Uterus (tissue), 4 donors: ENCODE measurements around the gene CACNA1A. TPM values are rescaled to one million over a fixed set of nuclear protein-coding genes. Genes with fewer than 3 reads are reported as not detected.

Experiments
- DNase-seq, 2 donors: peaks; one replicate each; pipeline ENCODE4 v3.0.0-alpha.2; 2019 to 2020
- H3K27ac ChIP-seq, 2 donors: fragments of 200-600 bp; sonication (generic); 1 replicate in 1 of 2; 2 replicates in 1 of 2; pipeline ENCODE4 v1.5.1; 2016 to 2018
- H3K27me3 ChIP-seq, 2 donors: fragments of 200-600 bp; sonication (generic); one replicate each; pipeline ENCODE4 v1.5.1; 2018 to 2019; ENCODE audit warnings: control low read depth in 1 of 2
- H3K36me3 ChIP-seq, 2 donors: fragments of 200-600 bp; sonication (generic); one replicate each; pipeline ENCODE4 v1.5.1; 2019; ENCODE audit warnings: control low read depth in 1 of 2
- H3K4me1 ChIP-seq, 2 donors: fragments of 200-600 bp; sonication (generic); one replicate each; pipeline ENCODE4 v1.5.1; 2018 to 2019; ENCODE audit warnings: control low read depth in 1 of 2
- H3K4me3 ChIP-seq, 2 donors: fragments of 200-600 bp; sonication (generic); 1 replicate in 1 of 2; 2 replicates in 1 of 2; pipeline ENCODE4 v1.5.1; 2018 to 2019; ENCODE audit warnings: mild to moderate bottlenecking in 1 of 2
- H3K9me3 ChIP-seq, 2 donors: fragments of 200-600 bp; sonication (generic); one replicate each; pipeline ENCODE4 v1.5.1; 2019; ENCODE audit warnings: control low read depth in 1 of 2
- CTCF ChIP-seq, 4 experiments: fragments of 200-600 bp in 2 of 4; fragments of 450-650 bp in 2 of 4; sonication (generic) in 2 of 4; IDR thresholded peaks; one replicate each; pipeline ENCODE4 v1.5.1; 2016 to 2019; ENCODE audit warnings: antibody characterized with exemption in 4 of 4, mild to moderate bottlenecking in 2 of 4, moderate library complexity in 1 of 4
- POLR2A ChIP-seq, 2 donors: fragments of 450-650 bp; IDR thresholded peaks; one replicate each; pipeline ENCODE4 v1.6.1; 2016; ENCODE audit warnings: antibody characterized with exemption in 2 of 2, mild to moderate bottlenecking in 1 of 2, moderate library complexity in 1 of 2
- intact Hi-C: fragments of 100-400 bp; cut with DNase I; formaldehyde crosslinking; loops from one replicate; pipeline ENCODE4 v1.15.1; 2023; ENCODE audit warnings: low total_unique reads
- total RNA-seq, 4 donors: library from RNA; depleted of rRNA in 3 of 4; stranded (reverse); fragments of >200 nt in 3 of 4; gene quantifications; one replicate each; pipeline versions ENCODE4 v1.1.0 to v1.2.4, GENCODE V29; 2014 to 2023
- donor health status: DM: yes; HTN: yes; CAD: no.

Gene CACNA1A
- total RNA-seq, 4 donors from 2014 or later, result 0.77 to 5.8 (median 0.96) TPM

DNA sequence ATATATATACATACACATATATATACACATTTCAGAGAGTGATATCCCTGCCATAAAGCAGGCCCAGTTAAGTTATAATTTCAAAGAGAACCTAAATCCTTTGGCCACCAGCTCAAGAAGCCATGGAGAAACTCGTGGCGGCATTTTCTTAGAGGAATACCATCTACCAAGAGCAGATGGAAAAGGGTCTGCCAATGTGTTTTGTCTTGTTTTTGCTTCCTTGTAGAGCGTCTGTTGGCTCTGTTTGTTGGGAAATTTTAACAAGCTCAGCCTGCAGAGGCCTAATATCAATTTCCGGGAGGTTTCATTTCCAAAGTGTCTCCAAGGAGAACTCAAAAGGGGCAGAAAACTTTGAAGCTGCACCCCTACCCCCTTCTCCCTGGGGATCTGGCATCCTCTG lies 215.5 kb downstream of the CACNA1A start:
- intact Hi-C loops, result no loop called here
- Histone ChIP-seq H3K36me3 (no peaks in the 10 kb centered on the region), H3K4me1 (no peaks in the 10 kb centered on the region), H3K27ac (no peak overlapping the region), H3K27me3 (no peaks in the 10 kb centered on the region), H3K9me3 (no peaks in the 10 kb centered on the region), H3K4me3 (no peak overlapping the region)
- DNase-seq, result no peak
- TF ChIP-seq CTCF (IDR thresholded peaks at IDR 0.05) (no peak), POLR2A (IDR thresholded peaks at IDR 0.05) (no peak)

DNA sequence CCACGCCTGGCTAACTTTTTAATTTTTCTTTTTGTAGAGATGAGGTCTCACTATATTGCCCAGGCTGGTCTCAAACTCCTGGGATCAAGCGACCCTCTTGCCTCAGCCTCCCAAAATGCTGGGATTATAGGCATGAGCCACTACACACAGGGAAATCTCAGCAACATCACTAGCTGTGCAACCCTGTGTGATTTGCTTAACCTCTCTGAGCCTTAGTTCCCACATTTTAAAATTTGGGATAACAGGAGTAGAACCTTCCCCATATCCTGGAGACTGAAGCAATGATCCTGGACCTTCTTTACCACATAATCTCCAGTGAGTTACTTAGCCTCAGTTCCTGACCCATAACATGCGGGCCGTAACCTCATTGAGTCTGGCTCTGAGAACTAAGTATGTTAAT lies 217.0 kb downstream of the CACNA1A start:
- H3K4me3 ChIP-seq, result no peak overlapping the region
- no peak overlapping the region for H3K27ac ChIP-seq
- no peaks in the 10 kb centered on the region for H3K4me1 ChIP-seq
- H3K27me3 ChIP-seq, result no peaks in the 10 kb centered on the region
- H3K36me3 ChIP-seq, result no peaks in the 10 kb centered on the region
- DNase-seq, result no peak
- intact Hi-C loops, result no loop called here
- H3K9me3 ChIP-seq, result no peaks in the 10 kb centered on the region
- no peak for TF ChIP-seq CTCF (IDR thresholded peaks at IDR 0.05)
- TF ChIP-seq POLR2A (IDR thresholded peaks at IDR 0.05), result no peak

DNA sequence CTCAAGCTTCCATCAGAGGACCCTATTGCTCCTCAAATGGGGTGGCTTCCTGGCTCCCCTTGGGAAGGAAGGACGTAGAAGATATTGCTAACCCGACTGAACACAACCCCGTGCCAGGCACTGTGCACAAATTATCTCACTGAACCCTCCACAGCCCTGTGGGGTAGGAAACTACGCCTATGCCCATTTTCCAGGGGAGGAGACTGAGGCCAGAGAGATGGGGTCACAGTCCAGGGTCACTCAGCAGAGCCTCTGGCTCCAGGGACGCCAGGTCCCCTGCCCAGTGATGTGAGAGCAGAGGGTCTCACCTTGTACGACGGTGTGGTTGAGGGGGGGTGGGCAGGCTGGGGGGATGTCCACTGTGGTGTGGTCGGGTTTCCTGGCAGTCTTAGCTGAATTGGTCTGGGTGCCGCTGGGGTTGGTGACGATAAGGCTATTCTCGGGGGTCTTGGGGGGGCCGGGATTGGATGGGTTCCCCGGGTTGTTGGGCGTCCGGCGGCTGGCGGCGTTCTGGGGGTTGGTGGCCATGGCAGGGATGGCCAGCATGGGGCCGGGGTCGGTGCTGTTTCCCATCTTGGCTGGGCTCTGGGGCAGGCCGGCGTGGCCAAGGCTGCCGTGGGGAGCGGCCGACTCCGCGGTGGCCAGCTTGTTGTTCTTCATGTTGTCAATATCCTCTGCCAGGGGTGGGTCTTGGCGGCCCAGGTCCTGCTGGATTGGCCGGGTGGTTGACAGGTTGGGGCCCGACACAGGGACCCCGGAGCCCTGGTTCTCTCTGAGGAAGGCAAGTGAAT lies 219.9 kb downstream of the CACNA1A start:
- H3K27me3 ChIP-seq, result no peaks in the 10 kb centered on the region

DNA sequence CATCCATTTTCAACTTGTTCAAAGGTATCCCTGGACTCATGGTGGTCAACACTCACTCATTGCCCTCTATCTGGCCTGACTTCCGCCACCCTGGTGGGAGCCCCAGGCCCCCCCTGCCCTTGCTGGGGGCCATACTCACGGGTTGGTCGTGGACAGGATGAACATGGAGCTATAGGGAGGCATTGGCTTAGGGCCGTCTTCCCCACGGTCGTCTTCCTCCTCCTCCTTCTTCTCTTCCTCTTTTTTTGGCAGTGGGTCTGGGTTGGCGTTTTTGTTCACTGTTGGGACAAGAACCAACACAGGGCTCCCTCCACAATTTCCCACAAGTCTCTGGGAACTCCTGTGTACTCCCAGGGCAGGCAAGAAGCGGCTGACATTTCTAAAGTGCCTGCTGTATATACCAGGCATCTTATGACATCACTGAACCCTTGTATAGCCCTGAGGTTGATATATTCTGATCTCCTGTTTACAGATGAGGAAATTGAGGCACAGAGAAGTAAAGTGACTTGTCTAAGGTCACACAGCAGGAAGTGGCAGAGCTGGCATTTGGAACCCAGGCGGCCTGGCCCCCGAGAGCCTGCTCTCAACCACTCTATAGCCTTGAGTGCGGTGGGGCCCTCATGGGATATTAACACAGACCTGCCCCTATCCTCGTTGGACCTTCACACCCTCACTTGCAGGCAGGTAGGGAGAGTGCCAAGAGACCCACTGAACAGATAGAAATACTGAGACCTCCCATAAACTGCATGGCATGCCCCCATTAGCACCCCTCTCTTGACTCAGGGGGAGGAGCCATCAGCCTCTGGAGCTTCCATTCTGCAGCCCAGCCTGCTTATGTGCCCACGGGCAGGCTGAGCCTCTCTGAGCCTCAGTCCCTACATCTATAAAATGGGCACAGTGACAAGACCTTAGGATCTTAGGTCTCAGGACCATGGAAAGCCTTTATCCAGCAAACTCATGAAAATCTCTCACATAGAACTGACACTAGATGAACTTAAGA lies 221.1 kb downstream of the CACNA1A start:
- Histone ChIP-seq H3K4me3 (no peak overlapping the region), H3K4me1 (no peaks in the 10 kb centered on the region), H3K9me3 (no peaks in the 10 kb centered on the region), H3K27me3 (no peaks in the 10 kb centered on the region), H3K27ac (no peak overlapping the region), H3K36me3 (no peaks in the 10 kb centered on the region)
- intact Hi-C loops, result no loop called here
- TF ChIP-seq CTCF (IDR thresholded peaks at IDR 0.05) (no peak), POLR2A (IDR thresholded peaks at IDR 0.05) (no peak)
- no peak for DNase-seq

More for the DNA sequence above, 219.9 kb downstream of the CACNA1A start:
- intact Hi-C loops, result no loop called here
- DNase-seq, result no peak
- TF ChIP-seq CTCF (IDR thresholded peaks at IDR 0.05) (no peak), POLR2A (IDR thresholded peaks at IDR 0.05) (no peak)
- Histone ChIP-seq H3K4me3 (no peak overlapping the region), H3K9me3 (no peaks in the 10 kb centered on the region), H3K4me1 (no peaks in the 10 kb centered on the region), H3K27ac (no peak overlapping the region), H3K36me3 (no peaks in the 10 kb centered on the region)

DNA sequence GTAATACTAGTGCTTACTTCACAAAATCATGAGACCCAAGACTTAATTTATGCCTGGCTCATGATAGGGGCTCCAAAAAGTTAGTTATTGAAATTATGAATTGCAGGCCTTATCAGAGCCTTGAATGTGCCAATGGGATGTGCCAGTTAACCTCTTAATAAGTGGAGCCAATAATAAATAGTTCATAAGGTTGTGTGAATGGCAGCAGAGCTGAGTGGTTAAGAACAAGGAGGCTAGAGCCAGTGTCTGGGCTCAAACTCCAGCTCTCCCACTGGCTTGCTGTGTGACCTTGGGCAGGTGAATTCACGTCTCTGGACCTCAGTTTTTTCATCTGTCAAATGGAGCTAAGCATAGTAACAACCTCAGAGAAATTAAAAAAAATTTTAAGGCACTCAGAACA lies 222.4 kb downstream of the CACNA1A start:
- DNase-seq, result no peak
- Histone ChIP-seq H3K9me3 (no peaks in the 10 kb centered on the region), H3K27ac (no peak overlapping the region), H3K27me3 (no peaks in the 10 kb centered on the region), H3K4me3 (no peak overlapping the region), H3K36me3 (no peaks in the 10 kb centered on the region), H3K4me1 (no peaks in the 10 kb centered on the region)
- intact Hi-C loops, result no loop called here
- no peak for TF ChIP-seq POLR2A (IDR thresholded peaks at IDR 0.05)
- no peak for TF ChIP-seq CTCF (IDR thresholded peaks at IDR 0.05)
